Pulmonary artery endothelial cell (primary cell): Measurements from ENCODE around the gene ACTR2. TPM values are rescaled to one million over a fixed set of nuclear protein-coding genes. Genes with fewer than 3 reads are reported as not detected.
"Not testable (repeated sequence)": the region's sequence is repeated elsewhere in the genome, so short reads cannot be mapped to it uniquely, and the experiment has no call there.

Experiments used
- DNase-seq: peaks from one replicate; pipeline ENCODE4 v3.0.0-alpha.2; 2011; ENCODE audit warnings: low read depth, low spot score
- total RNA-seq: library from RNA; depleted of rRNA; stranded (reverse); fragments of >200 nt; gene quantifications from 2 replicates; pipeline ENCODE4 v1.2.3, GENCODE V29; 2014

Gene ACTR2
- total RNA-seq, 1 donor from 2014 or later: 179 TPM

DNA sequence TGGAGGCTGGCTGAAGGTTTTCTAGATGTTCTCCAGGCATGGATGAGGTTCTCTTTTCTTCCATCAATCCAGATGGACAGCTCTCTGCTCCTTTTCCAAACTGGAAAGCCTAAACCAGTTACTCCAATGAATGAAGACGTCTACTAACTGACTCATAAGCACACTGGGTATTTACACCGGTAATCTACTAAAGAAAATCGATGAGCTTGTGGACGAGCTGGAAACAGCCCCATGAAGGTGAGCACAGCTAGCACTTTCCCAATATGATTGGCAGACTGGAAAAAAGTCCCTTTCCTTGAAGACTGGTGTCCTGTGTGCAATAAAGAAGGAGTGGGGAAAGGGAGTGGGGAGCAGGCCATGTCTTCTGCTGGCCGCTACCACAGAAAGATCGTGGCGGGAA, 84.0 kb downstream of the ACTR2 start:
- DNase-seq: no peak

DNA sequence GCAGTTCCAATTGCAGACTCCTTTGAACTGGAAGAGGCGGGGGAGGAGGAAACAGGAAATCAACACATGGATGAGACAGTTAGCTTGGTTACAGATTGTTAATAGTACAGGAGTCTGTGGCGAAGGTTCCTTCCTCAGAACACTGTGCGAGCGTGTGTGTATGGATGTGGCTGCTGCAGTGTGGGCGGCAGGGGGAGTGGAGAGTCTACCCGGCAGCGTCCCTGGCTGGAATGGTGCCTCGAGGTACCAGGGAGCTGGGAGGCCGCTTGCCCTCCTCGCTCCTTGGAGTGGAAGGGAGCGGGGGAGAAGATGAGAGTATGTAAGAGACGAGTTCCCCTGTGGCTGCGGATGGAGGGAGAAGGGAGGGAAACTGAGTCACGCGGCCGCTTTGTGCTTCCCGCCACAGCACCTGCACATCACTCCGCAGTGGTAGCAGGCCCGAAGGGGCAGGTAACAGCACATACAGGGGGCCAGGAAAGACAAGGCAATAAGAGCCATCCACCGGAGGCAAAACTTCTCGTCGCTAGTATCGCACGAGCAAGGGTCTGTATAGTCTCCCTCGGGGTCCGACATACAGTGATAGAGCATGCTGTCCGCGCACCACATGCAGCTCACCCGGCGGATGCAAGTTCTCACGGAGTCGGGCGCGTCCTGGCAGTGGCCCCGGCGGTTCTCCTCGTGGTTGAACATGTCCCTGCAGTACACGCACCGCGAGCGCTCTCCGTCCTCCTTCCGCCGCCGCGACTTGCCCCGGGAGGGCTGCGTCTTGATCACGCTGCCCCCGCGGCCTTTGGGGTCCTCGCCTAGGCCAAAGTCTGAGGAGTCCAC, 85.7 kb downstream of the ACTR2 start:
- DNase-seq: no peak

DNA sequence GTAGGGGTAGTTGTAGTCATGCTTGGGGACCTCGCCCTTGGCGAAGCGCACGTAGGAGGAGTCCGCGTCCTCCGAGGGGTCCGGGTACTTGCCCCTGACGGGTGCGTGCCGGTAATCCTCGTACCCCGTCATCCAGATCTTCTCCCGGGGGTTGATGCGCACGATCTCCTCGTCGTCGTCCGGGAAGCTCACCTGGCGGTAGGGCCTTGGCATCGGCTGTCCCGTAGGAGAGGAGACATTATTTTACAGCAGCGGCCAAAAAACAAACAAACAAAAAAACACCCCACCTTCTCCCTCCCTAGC, 86.3 kb downstream of the ACTR2 start:
- DNase-seq: no peak

DNA sequence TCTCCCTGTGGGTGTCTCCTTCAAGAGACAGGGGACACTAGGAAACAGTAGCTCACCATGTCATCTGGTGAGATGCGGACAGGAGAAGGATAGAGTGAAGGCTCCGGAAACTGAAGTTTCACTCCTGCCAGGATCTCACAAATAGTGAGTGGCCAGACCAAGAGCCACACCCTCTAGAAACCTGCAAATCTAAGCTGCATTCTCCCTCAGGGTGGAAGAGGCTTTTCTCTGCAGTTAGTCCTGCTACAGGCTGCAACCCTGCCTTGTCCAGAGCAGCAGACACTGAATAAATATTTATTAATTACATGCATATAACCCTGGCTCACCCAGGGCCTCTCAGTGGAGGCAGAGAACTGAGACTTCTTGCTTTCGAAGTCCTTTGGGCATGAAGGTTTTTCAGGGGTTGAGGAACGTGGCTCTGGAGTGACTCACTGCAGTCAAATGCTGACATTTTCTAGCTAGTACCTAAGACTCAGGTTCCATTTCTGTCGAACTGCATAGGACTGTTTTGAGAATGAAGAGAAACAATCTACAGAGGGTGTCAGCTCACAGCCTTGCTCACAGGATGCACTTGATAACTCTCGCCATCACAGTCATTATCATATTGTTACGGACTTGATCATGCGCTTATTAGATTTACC, 87.3 kb downstream of the ACTR2 start:
- DNase-seq: no peak

DNA sequence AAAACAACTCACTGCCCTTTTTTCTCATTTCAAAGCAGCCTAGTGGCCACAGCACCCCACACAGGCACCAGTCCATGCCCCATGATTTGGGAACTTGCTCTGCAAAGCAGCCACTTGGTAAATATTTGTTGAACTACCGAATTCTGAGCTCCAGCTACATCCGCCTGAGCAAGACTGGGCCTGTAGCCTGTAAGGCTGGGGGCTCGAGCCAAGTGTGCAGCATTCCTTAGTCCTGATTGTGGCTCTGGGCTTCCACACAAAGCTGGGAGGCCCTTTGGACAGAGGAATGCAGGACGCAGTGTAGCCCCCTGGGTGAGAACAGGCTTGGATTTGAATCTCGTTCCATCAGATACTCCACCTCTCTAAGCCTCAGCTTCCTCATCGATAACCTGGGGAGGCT, 88.4 kb downstream of the ACTR2 start:
- DNase-seq: no peak

DNA sequence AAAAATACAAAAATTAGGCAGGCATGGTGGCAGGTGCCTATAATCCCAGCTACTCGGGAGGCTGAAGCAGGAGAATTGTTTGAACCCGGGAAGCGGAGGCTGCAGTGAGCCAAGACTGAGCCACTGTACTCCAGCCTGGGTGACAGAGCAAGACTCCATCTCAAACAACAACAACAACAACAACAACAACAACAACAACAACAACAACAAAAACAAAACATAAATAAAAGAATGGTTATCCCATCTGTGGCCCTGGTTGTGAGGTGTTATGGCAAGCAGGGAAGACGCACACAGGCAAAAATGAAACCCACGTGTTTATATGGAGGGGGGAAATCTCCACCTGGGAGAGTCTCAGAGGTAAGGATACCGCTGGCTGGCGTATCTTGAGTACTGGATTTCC, 89.7 kb downstream of the ACTR2 start:
- not testable (repeated sequence) for DNase-seq

DNA sequence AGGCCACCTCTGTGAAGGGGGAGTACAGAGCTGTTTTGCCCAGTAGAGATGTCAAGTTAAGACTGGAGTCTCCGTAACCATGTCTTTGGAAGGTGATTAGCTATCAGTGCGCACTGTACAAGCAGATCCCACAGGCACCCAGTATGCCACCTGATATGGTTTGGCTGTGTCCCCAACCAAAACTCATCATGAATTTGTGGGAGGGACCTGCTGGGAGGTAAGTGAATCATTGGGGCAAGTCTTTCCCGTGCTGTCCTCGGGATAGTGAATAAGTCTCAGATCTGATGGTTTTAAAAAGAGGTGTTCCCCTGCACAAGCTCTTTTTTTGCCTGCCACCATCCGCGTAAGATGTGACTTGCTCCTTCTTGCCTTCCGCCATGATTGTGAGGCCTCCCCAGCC, 90.2 kb downstream of the ACTR2 start:
- DNase-seq: no peak

DNA sequence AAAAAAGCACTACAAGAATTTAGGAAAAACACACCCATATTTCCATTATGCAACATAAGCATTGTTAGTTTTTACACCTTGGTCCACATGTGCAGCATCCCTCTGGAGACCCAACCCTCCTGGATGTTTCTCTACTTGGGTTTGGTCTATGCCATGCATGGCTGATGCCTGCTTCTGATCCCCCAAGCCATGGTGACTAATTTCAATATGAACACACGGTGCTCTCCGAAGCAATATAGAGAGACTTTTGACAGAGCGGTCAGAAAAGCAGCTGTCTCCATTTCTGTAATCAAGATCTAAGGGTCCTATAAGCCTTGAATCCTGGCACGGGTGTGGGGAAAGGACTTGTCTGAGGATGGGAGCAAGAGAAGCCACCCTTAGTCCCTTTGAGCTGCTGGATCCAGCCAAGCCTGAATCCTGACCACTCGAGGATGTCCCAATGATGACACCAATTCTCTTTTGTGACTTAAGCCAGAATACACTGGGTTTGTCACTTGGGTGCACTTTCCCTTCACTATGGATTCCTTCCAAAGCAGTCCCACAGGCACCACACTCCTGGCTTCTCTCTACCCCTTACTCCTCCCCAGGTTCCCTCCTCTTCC, 91.5 kb downstream of the ACTR2 start:
- DNase-seq: no peak

DNA sequence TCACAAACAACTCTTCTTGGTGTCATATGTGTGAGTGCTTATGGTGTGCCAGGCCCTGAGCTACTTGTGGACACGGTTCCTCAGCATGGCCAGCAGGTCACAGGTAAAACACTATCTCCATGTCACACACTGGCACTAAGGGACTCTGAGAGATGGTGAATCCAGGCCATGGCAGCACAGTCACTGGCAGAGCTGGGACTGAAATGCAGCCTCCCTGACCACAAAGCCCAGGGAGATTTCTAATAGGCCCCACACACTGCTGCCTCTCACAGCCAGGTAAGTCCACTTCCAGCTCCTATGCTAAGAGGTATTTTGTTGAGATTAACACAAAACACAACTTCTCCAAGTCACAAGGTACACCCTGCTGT, 92.0 kb downstream of the ACTR2 start:
- no peak for DNase-seq

DNA sequence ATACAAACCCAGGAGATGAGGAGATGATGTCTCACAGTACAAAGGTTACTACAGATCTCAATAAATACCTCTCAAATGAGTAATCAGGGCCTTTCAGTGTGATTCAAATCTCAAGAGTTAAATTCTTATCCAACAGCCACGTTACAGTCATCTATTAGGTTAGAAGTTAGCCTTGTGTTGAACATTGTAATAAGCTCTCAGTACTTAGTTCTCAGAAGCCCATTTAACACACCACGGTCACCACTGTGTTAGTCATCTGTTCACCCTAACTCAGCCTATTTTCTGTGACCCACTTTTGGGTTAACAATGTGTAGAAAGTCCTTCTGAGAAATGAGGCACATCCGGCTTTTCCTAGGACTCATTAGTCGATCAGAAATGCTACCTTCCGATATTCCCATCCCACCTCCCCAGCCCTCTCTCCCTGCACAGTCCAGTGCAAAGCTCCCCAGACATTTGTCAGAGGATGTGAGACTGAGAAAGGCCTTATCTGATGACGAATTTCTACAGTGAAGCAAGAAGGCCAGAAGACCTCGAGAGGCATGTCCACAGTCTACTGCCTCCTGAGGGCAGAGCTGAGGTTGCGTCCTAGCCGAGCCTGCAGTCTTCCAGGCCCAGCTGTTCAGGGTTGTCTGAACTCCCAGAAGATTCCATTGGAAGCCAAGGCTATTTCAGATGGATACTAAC, 92.6 kb downstream of the ACTR2 start:
- no peak for DNase-seq

Other genes starting within 250 kb of the ACTR2 start
- gene SLC1A4, start 238.4 kb upstream of the ACTR2 start, total RNA-seq: 8.7 and 13.3 TPM in 2 replicates
- gene CEP68, start 171.4 kb upstream of the ACTR2 start, total RNA-seq: 16.2 and 16.4 TPM in 2 replicates
- 114 and 122 TPM in 2 replicates for gene RAB1A, start 97.7 kb upstream of the ACTR2 start, total RNA-seq
- gene SPRED2, start 204.8 kb downstream of the ACTR2 start, total RNA-seq: 1.6 and 2.2 TPM in 2 replicates